HEK293 (cell line): ENCODE measurements around the gene FGFRL1.

Experiments used
- ZSCAN30 ChIP-seq: fragments of 450-650 bp; IDR thresholded peaks from 2 replicates; pipeline ENCODE4 v1.5.1; 2018; ENCODE audit warnings: missing biosample characterization, mild to moderate bottlenecking, missing genetic modification characterization, moderate library complexity
- TF ChIP-seq, protein P1 (sequence below): fragments of 450-650 bp; formaldehyde crosslinking; IDR thresholded peaks from 2 replicates; pipeline ENCODE4 v1.5.1; 2016; ENCODE audit warnings: missing biosample characterization, missing genetic modification characterization

DNA sequence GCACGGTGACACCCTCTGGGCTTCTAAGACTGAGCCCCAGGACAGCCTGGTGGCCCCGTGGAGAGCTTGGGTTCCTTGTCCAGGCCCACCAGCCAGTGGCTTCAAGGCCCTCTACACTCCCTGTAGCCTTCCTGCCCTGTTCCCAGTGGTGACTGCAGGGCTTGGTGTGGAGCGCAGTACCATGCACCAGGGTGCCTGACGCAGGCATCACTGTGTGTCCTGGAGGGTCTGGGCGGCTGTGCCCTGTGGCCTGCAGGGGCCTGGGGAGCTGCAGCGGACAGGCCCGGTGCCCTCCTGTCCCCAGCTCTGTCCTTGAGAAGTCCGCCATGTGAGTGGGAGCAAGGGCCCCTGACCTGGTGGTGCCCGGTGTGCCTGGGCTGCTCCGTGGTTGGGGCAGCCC is 4.3 kb downstream of the FGFRL1 start:
- TF ChIP-seq, protein P1, sequence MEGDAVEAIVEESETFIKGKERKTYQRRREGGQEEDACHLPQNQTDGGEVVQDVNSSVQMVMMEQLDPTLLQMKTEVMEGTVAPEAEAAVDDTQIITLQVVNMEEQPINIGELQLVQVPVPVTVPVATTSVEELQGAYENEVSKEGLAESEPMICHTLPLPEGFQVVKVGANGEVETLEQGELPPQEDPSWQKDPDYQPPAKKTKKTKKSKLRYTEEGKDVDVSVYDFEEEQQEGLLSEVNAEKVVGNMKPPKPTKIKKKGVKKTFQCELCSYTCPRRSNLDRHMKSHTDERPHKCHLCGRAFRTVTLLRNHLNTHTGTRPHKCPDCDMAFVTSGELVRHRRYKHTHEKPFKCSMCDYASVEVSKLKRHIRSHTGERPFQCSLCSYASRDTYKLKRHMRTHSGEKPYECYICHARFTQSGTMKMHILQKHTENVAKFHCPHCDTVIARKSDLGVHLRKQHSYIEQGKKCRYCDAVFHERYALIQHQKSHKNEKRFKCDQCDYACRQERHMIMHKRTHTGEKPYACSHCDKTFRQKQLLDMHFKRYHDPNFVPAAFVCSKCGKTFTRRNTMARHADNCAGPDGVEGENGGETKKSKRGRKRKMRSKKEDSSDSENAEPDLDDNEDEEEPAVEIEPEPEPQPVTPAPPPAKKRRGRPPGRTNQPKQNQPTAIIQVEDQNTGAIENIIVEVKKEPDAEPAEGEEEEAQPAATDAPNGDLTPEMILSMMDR (tag by site-specific recombination) = no peak
- TF ChIP-seq ZSCAN30 (tag by site-specific recombination) = no peak
